SK-N-SH (cell line): ENCODE results near the gene MBOAT2. TPM values are rescaled to one million over a fixed set of nuclear protein-coding genes. Genes with fewer than 3 reads are reported as not detected.

ENCODE experiments used
- CTCF ChIA-PET: fragments of 300-600, 350-600 bp; formaldehyde crosslinking; extraction: SDS; loops from one replicate; lab custom pipeline; 2021; lab: Yijun Ruan, JAX
- POLR2A ChIA-PET: fragments of 350-600 bp; sonication (Branson Sonifier 250); formaldehyde crosslinking; extraction: SDS; loops from one replicate; lab custom pipeline; 2020; ENCODE audit warnings: antibody characterized with exemption, inconsistent platforms; lab: Yijun Ruan, JAX
- DNase-seq: peaks from one replicate; pipeline ENCODE4 v3.0.0; 2012
- H2AFZ ChIP-seq: fragments of 200-600 bp; sonication (generic); 2 replicates; pipeline ENCODE4 v1.8.1; 2016; ENCODE audit warnings: antibody characterized with exemption, mild to moderate bottlenecking, low read depth
- H3F3A ChIP-seq: fragments of 200-600 bp; sonication (generic); replicated peaks from 2 replicates; pipeline ENCODE3; 2016; ENCODE audit warnings: antibody characterized with exemption, mild to moderate bottlenecking; ENCODE audit not compliant: insufficient read depth
- H3K27ac ChIP-seq, 2 experiments: fragments of 200-500 bp in 1 of 2; fragments of 200-600 bp in 1 of 2; sonication (Bioruptor generic) in 1 of 2; sonication (generic), shearing (Covaris generic) in 1 of 2; 2 replicates each; pipeline versions ENCODE4 v1.5.1 to v1.6.1; 2014 to 2016; ENCODE audit warnings: low read depth in 2 of 2, inconsistent platforms in 1 of 2, low read length in 1 of 2, mild to moderate bottlenecking in 1 of 2, mixed read lengths in 1 of 2
- H3K27me3 ChIP-seq: fragments of 200-600 bp; sonication (generic), shearing (Covaris generic); 2 replicates; pipeline ENCODE4 v1.6.1; 2016; ENCODE audit warnings: mixed run types; ENCODE audit not compliant: insufficient read depth
- H3K36me3 ChIP-seq, 2 experiments: fragments of 200-500 bp in 1 of 2; fragments of 200-600 bp in 1 of 2; sonication (Bioruptor generic) in 1 of 2; sonication (generic) in 1 of 2; replicated peaks in 1 of 2; 2 replicates each; pipeline versions ENCODE3 to v1.5.1; 2014 to 2016; ENCODE audit warnings: low read length in 1 of 2, mild to moderate bottlenecking in 1 of 2; ENCODE audit not compliant: insufficient read depth in 2 of 2, control insufficient read depth in 1 of 2
- H3K4me1 ChIP-seq, 2 experiments: fragments of 200-500 bp in 1 of 2; fragments of 200-600 bp in 1 of 2; sonication (Bioruptor generic) in 1 of 2; sonication (generic), shearing (Covaris generic) in 1 of 2; 2 replicates each; pipeline versions ENCODE4 v1.5.1 to v1.6.1; 2014 to 2016; ENCODE audit warnings: low read depth in 1 of 2, low read length in 1 of 2, mixed run types in 1 of 2; ENCODE audit not compliant: insufficient read depth in 2 of 2, control insufficient read depth in 1 of 2
- H3K4me2 ChIP-seq: fragments of 200-600 bp; sonication (generic), shearing (Covaris generic); 2 replicates; pipeline ENCODE4 v1.6.1; 2017; ENCODE audit warnings: mixed run types
- H3K4me3 ChIP-seq, 2 experiments: fragments of 200-500 bp in 1 of 2; fragments of 200-600 bp in 1 of 2; sonication (Bioruptor generic) in 1 of 2; sonication (generic), shearing (Covaris generic) in 1 of 2; 2 replicates each; pipeline versions ENCODE4 v1.5.1 to v1.8.1; 2014 to 2016; ENCODE audit warnings: low read depth in 2 of 2, inconsistent platforms in 1 of 2, low read length in 1 of 2, mild to moderate bottlenecking in 1 of 2, mixed read lengths in 1 of 2, moderate library complexity in 1 of 2
- H3K79me2 ChIP-seq: fragments of 200-600 bp; sonication (generic); 2 replicates; pipeline ENCODE4 v1.8.1; 2017; ENCODE audit warnings: mild to moderate bottlenecking; ENCODE audit not compliant: insufficient read depth
- H3K9ac ChIP-seq: fragments of 200-600 bp; sonication (generic); 2 replicates; pipeline ENCODE4 v1.6.1; 2017; ENCODE audit warnings: mixed run types
- H3K9me2 ChIP-seq: fragments of 200-600 bp; sonication (generic); 2 replicates; pipeline ENCODE4 v1.6.1; 2017; ENCODE audit warnings: mixed run types
- H3K9me3 ChIP-seq: fragments of 200-600 bp; sonication (generic); 2 replicates; pipeline ENCODE4 v1.6.1; 2017; ENCODE audit warnings: mixed run types, mild to moderate bottlenecking, moderate library complexity
- H4K20me1 ChIP-seq: fragments of 200-600 bp; sonication (generic); 2 replicates; pipeline ENCODE4 v1.6.1; 2017; ENCODE audit warnings: mild to moderate bottlenecking, mixed run types; ENCODE audit not compliant: insufficient read depth
- EZH2phosphoT487 ChIP-seq: fragments of 200-600 bp; sonication (generic); IDR thresholded peaks from 2 replicates; pipeline ENCODE4 v1.6.1; 2017; ENCODE audit warnings: low read depth, mixed run types, mild to moderate bottlenecking, antibody characterized with exemption, moderate library complexity, borderline replicate concordance
- FOSL2 ChIP-seq: IDR thresholded peaks from 2 replicates; pipeline ENCODE4 v1.4.0; 2012; ENCODE audit warnings: low read depth, mild to moderate bottlenecking, moderate library complexity, borderline replicate concordance
- GABPA ChIP-seq: IDR thresholded peaks from 2 replicates; pipeline ENCODE4 v1.4.0; 2012; ENCODE audit warnings: low read depth, mild to moderate bottlenecking
- MEF2A ChIP-seq: IDR thresholded peaks from 2 replicates; pipeline ENCODE4 v1.4.0; 2012; ENCODE audit warnings: low read depth, borderline replicate concordance
- NRF1 ChIP-seq: IDR thresholded peaks from 2 replicates; pipeline ENCODE4 v1.6.1; 2012; ENCODE audit warnings: low read depth, mild to moderate bottlenecking, low read length
- POLR2AphosphoS5 ChIP-seq: IDR thresholded peaks from 2 replicates; pipeline ENCODE4 v1.6.1; 2012; ENCODE audit warnings: low read depth, low read length
- RCOR1 ChIP-seq: fragments of 150-350 bp; IDR thresholded peaks from 2 replicates; pipeline ENCODE4 v1.6.1; 2017; ENCODE audit warnings: antibody characterized with exemption, low read length
- RFX5 ChIP-seq: IDR thresholded peaks from 2 replicates; pipeline ENCODE4 v1.6.1; 2012; ENCODE audit warnings: mild to moderate bottlenecking, improper control_type of control experiment, low read length
- SIN3A ChIP-seq: IDR thresholded peaks from 2 replicates; pipeline ENCODE4 v1.6.1; 2012; ENCODE audit warnings: low read depth, mild to moderate bottlenecking, low read length, moderate library complexity, borderline replicate concordance
- SMC3 ChIP-seq: IDR thresholded peaks from 2 replicates; pipeline ENCODE4 v1.6.1; 2012; ENCODE audit warnings: low read depth, low read length, improper control_type of control experiment
- TAF1 ChIP-seq: IDR thresholded peaks from 2 replicates; pipeline ENCODE4 v1.6.1; 2012; ENCODE audit warnings: low read depth, mild to moderate bottlenecking, low read length, moderate library complexity, borderline replicate concordance
- TCF12 ChIP-seq: IDR thresholded peaks from 2 replicates; pipeline ENCODE4 v1.4.0; 2012
- TEAD4 ChIP-seq: IDR thresholded peaks from 2 replicates; pipeline ENCODE4 v1.4.0; 2012; ENCODE audit warnings: mild to moderate bottlenecking, borderline replicate concordance; ENCODE audit not compliant: insufficient read depth
- YY1 ChIP-seq: IDR thresholded peaks from 2 replicates; pipeline ENCODE4 v1.4.0; 2012; ENCODE audit warnings: low read depth, mild to moderate bottlenecking
- WGBS: methylation state at CpG from one replicate; pipeline ENCODE4 v1.1.6; 2017; ENCODE audit warnings: low lambda C conversion rate; 5-methylcytosine and 5-hydroxymethylcytosine counted together
- polyA plus RNA-seq, 3 experiments: library from polyadenylated mRNA; depleted of rRNA; stranded (reverse); fragments of >200 nt; gene quantifications; 2 replicates each; pipeline ENCODE4 v1.2.3, GENCODE V29; 2012
- TF ChIP-seq, protein P1 (sequence below): fragments of 150-350 bp; IDR thresholded peaks from 2 replicates; pipeline ENCODE4 v1.6.1; 2016; ENCODE audit warnings: mild to moderate bottlenecking, low read depth, low read length
- TF ChIP-seq, protein P2 (sequence below): IDR thresholded peaks from 2 replicates; pipeline ENCODE4; 2012
- TF ChIP-seq, protein P3 (sequence below): IDR thresholded peaks from 2 replicates; pipeline ENCODE4 v1.4.0; 2012; ENCODE audit warnings: low read depth, borderline replicate concordance
- TF ChIP-seq, protein P4 (sequence below): fragments of 150-350 bp; IDR thresholded peaks from 2 replicates; pipeline ENCODE4 v1.6.1; 2017; ENCODE audit warnings: antibody characterized with exemption, low read length, low read depth, borderline replicate concordance
- TF ChIP-seq, protein P5 (sequence below): IDR thresholded peaks from 2 replicates; pipeline ENCODE4 v1.4.0; 2012; ENCODE audit warnings: low read depth
- TF ChIP-seq, protein P6 (sequence below): IDR thresholded peaks from 2 replicates; pipeline ENCODE4 v1.4.0; 2012; ENCODE audit warnings: low read depth, borderline replicate concordance

Gene MBOAT2
- polyA plus RNA-seq, 1 of the 3 experiments (the other 2 are of a cell fraction) = 33.9 TPM

DNA sequence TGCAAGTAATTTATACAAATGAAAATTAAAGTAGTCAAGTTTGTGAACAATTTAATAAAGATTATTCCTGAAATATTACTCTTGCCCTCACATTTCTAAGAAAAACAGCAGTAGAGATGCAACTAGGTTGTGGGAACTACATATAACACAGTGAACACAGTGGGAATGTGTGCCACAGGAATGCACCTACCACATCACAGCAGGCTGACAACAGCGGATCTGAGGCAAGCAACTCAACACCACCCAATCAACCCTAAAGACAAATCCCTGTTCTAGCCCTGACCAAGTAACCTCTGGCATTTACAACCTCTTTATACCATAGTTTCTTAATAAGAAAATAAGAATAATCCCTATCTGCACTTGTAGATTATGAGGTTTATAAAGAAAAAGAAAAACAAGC, 23.4 kb downstream of the MBOAT2 start:
- ChIA-PET POLR2A (no interaction called here), CTCF (no interaction called here)
- 100% methylated on average over 1 of the region's 1 CpG for WGBS
- H3K9ac ChIP-seq = no peak overlapping the region
- H3K9me3 ChIP-seq = no peaks in the 10 kb centered on the region
- DNase-seq = no peak
- no peak overlapping the region for H3K27ac ChIP-seq
- no peaks in the 10 kb centered on the region for H4K20me1 ChIP-seq
- TF ChIP-seq TCF12 (no peak), SMC3 (no peak), RCOR1 (no peak), RFX5 (no peak), NRF1 (no peak), GABPA (no peak), POLR2AphosphoS5 (no peak), YY1 (no peak), SIN3A (no peak), EZH2phosphoT487 (no peak), FOSL2 (no peak), MEF2A (no peak), TAF1 (no peak), TEAD4 (no peak)
- TF ChIP-seq, protein P1, sequence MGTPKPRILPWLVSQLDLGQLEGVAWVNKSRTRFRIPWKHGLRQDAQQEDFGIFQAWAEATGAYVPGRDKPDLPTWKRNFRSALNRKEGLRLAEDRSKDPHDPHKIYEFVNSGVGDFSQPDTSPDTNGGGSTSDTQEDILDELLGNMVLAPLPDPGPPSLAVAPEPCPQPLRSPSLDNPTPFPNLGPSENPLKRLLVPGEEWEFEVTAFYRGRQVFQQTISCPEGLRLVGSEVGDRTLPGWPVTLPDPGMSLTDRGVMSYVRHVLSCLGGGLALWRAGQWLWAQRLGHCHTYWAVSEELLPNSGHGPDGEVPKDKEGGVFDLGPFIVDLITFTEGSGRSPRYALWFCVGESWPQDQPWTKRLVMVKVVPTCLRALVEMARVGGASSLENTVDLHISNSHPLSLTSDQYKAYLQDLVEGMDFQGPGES = no peak
- TF ChIP-seq, protein P2, sequence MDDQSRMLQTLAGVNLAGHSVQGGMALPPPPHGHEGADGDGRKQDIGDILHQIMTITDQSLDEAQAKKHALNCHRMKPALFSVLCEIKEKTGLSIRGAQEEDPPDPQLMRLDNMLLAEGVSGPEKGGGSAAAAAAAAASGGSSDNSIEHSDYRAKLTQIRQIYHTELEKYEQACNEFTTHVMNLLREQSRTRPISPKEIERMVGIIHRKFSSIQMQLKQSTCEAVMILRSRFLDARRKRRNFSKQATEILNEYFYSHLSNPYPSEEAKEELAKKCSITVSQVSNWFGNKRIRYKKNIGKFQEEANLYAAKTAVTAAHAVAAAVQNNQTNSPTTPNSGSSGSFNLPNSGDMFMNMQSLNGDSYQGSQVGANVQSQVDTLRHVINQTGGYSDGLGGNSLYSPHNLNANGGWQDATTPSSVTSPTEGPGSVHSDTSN = no peak
- TF ChIP-seq, protein P3, sequence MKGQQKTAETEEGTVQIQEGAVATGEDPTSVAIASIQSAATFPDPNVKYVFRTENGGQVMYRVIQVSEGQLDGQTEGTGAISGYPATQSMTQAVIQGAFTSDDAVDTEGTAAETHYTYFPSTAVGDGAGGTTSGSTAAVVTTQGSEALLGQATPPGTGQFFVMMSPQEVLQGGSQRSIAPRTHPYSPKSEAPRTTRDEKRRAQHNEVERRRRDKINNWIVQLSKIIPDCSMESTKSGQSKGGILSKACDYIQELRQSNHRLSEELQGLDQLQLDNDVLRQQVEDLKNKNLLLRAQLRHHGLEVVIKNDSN = no peak
- TF ChIP-seq, protein P4, sequence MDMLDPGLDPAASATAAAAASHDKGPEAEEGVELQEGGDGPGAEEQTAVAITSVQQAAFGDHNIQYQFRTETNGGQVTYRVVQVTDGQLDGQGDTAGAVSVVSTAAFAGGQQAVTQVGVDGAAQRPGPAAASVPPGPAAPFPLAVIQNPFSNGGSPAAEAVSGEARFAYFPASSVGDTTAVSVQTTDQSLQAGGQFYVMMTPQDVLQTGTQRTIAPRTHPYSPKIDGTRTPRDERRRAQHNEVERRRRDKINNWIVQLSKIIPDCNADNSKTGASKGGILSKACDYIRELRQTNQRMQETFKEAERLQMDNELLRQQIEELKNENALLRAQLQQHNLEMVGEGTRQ = no peak
- TF ChIP-seq, protein P5, sequence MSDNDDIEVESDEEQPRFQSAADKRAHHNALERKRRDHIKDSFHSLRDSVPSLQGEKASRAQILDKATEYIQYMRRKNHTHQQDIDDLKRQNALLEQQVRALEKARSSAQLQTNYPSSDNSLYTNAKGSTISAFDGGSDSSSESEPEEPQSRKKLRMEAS = no peak
- TF ChIP-seq, protein P6, sequence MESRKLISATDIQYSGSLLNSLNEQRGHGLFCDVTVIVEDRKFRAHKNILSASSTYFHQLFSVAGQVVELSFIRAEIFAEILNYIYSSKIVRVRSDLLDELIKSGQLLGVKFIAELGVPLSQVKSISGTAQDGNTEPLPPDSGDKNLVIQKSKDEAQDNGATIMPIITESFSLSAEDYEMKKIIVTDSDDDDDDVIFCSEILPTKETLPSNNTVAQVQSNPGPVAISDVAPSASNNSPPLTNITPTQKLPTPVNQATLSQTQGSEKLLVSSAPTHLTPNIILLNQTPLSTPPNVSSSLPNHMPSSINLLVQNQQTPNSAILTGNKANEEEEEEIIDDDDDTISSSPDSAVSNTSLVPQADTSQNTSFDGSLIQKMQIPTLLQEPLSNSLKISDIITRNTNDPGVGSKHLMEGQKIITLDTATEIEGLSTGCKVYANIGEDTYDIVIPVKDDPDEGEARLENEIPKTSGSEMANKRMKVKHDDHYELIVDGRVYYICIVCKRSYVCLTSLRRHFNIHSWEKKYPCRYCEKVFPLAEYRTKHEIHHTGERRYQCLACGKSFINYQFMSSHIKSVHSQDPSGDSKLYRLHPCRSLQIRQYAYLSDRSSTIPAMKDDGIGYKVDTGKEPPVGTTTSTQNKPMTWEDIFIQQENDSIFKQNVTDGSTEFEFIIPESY = no peak
- no peak overlapping the region for H3K4me2 ChIP-seq
- H3K36me3 ChIP-seq = peaks cover 0 to 3% of the 10 kb centered on the region in 2 experiments
- no peak overlapping the region for H2AFZ ChIP-seq
- no peaks in the 10 kb centered on the region for H3K9me2 ChIP-seq
- peaks cover 13 to 25% of the 10 kb centered on the region in 2 experiments; a peak in 3 of 4 replicates for H3K4me1 ChIP-seq
- H3K27me3 ChIP-seq = no peaks in the 10 kb centered on the region
- H3K4me3 ChIP-seq = no peak overlapping the region
- peaks cover 14% of the 10 kb centered on the region for H3F3A ChIP-seq
- H3K79me2 ChIP-seq = peaks cover 98% of the 10 kb centered on the region
